Suprapubic skin (tissue), 4 donors: ENCODE results near the gene MYL4. TPM values are rescaled to one million over a fixed set of nuclear protein-coding genes. Genes with fewer than 3 reads are reported as not detected.
"Not testable (repeated sequence)": the region's sequence is repeated elsewhere in the genome, so short reads cannot be mapped to it uniquely, and the experiment has no call there.

Experiments
- DNase-seq, 2 donors: peaks; one replicate each; pipeline ENCODE4 v3.0.0-alpha.2; 2019; ENCODE audit warnings: low spot score in 2 of 2
- H3K27ac ChIP-seq: fragments of 200-600 bp; sonication (generic); one replicate; pipeline ENCODE4 v1.5.1; 2019
- H3K27me3 ChIP-seq: fragments of 200-600 bp; sonication (generic); one replicate; pipeline ENCODE4 v1.5.1; 2019
- H3K36me3 ChIP-seq: fragments of 200-600 bp; sonication (generic); one replicate; pipeline ENCODE4 v1.5.1; 2019
- H3K4me1 ChIP-seq: fragments of 200-600 bp; sonication (generic); one replicate; pipeline ENCODE4 v1.5.1; 2019
- H3K4me3 ChIP-seq: fragments of 200-600 bp; sonication (generic); one replicate; pipeline ENCODE4 v1.5.1; 2019; ENCODE audit warnings: mild to moderate bottlenecking
- H3K9me3 ChIP-seq: fragments of 200-600 bp; sonication (generic); one replicate; pipeline ENCODE4 v1.5.1; 2019
- EP300 ChIP-seq: sonication (generic); formaldehyde crosslinking; IDR thresholded peaks from one replicate; pipeline ENCODE4 v1.6.1; 2017; ENCODE audit warnings: antibody characterized with exemption
- POLR2A ChIP-seq, 2 donors: fragments of 450-650 bp; IDR thresholded peaks; one replicate each; pipeline ENCODE4 v1.6.1; 2017; ENCODE audit warnings: antibody characterized with exemption in 2 of 2, mild to moderate bottlenecking in 2 of 2, moderate library complexity in 2 of 2
- POLR2AphosphoS5 ChIP-seq, 3 donors: sonication (generic); formaldehyde crosslinking; IDR thresholded peaks; one replicate each; pipeline ENCODE4 v1.6.1; 2017; ENCODE audit warnings: antibody characterized with exemption in 3 of 3
- WGBS: methylation state at CpG from one replicate; pipeline ENCODE4 v1.1.5; 2018; 5-methylcytosine and 5-hydroxymethylcytosine counted together
- total RNA-seq, 4 donors: library from RNA; depleted of rRNA; stranded (reverse); fragments of >200 nt; gene quantifications; one replicate each; pipeline ENCODE4 v1.1.0, GENCODE V29; 2016
- TF ChIP-seq, protein P1 (sequence below), 2 donors: fragments of 200-600 bp in 1 of 2; fragments of 450-650 bp in 1 of 2; sonication (generic) in 1 of 2; IDR thresholded peaks; one replicate each; pipeline ENCODE4 v1.5.1; 2016 to 2019; ENCODE audit warnings: antibody characterized with exemption in 2 of 2, mild to moderate bottlenecking in 1 of 2, moderate library complexity in 1 of 2

The MYL4 gene
- total RNA-seq: not detected

- no peaks in the 10 kb centered on the region for H3K9me3 ChIP-seq
- TF ChIP-seq EP300 (no peak), POLR2AphosphoS5 (IDR thresholded peaks at IDR 0.05) (no peak), POLR2A (IDR thresholded peaks at IDR 0.05) (no peak)
- TF ChIP-seq, protein P1, sequence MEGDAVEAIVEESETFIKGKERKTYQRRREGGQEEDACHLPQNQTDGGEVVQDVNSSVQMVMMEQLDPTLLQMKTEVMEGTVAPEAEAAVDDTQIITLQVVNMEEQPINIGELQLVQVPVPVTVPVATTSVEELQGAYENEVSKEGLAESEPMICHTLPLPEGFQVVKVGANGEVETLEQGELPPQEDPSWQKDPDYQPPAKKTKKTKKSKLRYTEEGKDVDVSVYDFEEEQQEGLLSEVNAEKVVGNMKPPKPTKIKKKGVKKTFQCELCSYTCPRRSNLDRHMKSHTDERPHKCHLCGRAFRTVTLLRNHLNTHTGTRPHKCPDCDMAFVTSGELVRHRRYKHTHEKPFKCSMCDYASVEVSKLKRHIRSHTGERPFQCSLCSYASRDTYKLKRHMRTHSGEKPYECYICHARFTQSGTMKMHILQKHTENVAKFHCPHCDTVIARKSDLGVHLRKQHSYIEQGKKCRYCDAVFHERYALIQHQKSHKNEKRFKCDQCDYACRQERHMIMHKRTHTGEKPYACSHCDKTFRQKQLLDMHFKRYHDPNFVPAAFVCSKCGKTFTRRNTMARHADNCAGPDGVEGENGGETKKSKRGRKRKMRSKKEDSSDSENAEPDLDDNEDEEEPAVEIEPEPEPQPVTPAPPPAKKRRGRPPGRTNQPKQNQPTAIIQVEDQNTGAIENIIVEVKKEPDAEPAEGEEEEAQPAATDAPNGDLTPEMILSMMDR (IDR thresholded peaks at IDR 0.05): no peak
- DNase-seq: no peak
- no peak within 1 kb of the TSS for H3K4me3 ChIP-seq
- no peak within 1 kb of the TSS for H3K27ac ChIP-seq
- WGBS: 93% methylated on average over 5 of the region's 6 CpGs
- no peaks in the 10 kb centered on the region for H3K36me3 ChIP-seq
- no peaks in the 10 kb centered on the region for H3K27me3 ChIP-seq
- H3K4me1 ChIP-seq: peaks cover 18% of the 10 kb centered on the region
Observed at GRCh38 chr17:47208744-47209488, at the start of gene MYL4. Gene MYL4, plus strand, starts transcription at chr17:47209348. Its CDS starts 75 bp downstream, at chr17:47209423.

GRCh38 chr17:47162013-47162622 is 47.0 kb upstream of the MYL4 start:
- no peak overlapping the region for H3K27ac ChIP-seq
- no peaks in the 10 kb centered on the region for H3K9me3 ChIP-seq
- no peaks in the 10 kb centered on the region for H3K27me3 ChIP-seq
- H3K4me3 ChIP-seq: no peak overlapping the region
- DNase-seq: no peak
- TF ChIP-seq EP300: no peak
- H3K36me3 ChIP-seq: peaks cover 53% of the 10 kb centered on the region
- H3K4me1 ChIP-seq: no peaks in the 10 kb centered on the region
- WGBS: 70% methylated on average over 2 of the region's 2 CpGs

DNA sequence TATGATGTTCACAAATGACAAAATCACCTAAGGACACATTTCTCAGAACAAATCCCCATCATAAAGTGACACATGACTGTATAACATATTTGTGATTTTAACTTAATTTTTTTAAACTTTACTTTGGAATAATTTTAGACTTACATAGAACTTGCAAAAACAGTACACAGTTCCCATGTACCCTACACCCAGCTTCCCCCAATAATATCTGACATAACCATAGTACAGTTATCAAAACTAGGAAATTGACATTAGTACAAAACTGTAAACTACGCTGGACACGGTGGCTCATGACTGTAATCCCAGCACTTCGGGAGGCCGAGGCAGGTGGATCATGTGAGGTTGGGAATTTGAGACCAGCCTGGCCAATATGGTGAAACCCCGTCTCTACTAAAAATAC is 44.9 kb upstream of the MYL4 start:
- Histone ChIP-seq H3K9me3 (no peaks in the 10 kb centered on the region), H3K27ac (no peak overlapping the region), H3K4me3 (no peak overlapping the region), H3K4me1 (no peaks in the 10 kb centered on the region), H3K27me3 (no peaks in the 10 kb centered on the region), H3K36me3 (peaks cover 61% of the 10 kb centered on the region)
- TF ChIP-seq POLR2AphosphoS5 (IDR thresholded peaks at IDR 0.05): no peak
- no peak for TF ChIP-seq POLR2A (IDR thresholded peaks at IDR 0.05)
- TF ChIP-seq, protein P1 (IDR thresholded peaks at IDR 0.05): no peak
- no peak for TF ChIP-seq EP300
- WGBS: 97% methylated on average over 5 of the region's 5 CpGs
- DNase-seq: no peak

DNA sequence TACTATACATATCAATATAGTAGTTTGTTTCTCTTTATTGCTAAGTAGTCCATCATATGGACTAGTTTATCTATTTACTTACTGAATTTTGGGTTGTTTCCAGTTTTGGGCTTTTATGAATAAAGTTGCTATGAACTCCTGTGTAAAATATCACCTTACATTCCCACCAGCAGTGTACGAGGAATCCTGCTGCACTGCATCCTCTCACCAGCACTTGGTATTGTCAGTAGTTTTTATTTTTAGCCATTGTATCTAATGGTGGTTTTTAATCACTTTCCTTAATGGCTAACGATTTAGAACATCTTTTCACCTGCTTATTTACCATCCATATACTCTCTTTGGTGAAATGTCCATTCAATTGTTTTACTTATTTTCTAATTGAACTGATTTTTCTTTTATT is 44.0 kb upstream of the MYL4 start:
- no peak for TF ChIP-seq POLR2AphosphoS5 (IDR thresholded peaks at IDR 0.05)
- TF ChIP-seq, protein P1 (IDR thresholded peaks at IDR 0.05): no peak
- TF ChIP-seq EP300: no peak
- TF ChIP-seq POLR2A (IDR thresholded peaks at IDR 0.05): no peak
- Histone ChIP-seq H3K27ac (no peak overlapping the region), H3K36me3 (peaks cover 52% of the 10 kb centered on the region), H3K4me3 (no peak overlapping the region), H3K27me3 (no peaks in the 10 kb centered on the region), H3K9me3 (no peaks in the 10 kb centered on the region), H3K4me1 (no peaks in the 10 kb centered on the region)
- DNase-seq: no peak
- WGBS: 88% methylated on average over 2 of the region's 2 CpGs

DNA sequence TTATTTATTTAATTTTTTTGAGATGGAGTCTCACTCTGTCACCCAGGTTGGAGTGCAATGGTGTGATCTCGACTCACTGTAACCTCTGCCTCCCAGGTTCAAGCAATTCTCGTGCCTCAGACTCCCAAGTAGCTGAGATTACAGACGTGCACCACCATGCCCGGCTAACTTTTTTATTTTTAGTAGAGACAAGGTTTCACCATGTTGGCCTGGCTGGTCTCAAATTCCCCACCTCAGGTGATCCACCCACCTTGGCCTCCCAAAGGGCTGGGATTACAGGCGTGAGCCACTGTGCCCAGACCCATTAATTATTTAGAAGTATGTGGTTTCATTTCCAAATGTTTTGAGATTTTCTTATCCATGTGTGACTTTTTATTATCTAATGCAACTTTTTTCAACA is 42.3 kb upstream of the MYL4 start:
- H3K9me3 ChIP-seq, H3K4me3 ChIP-seq, H3K27ac ChIP-seq, H3K4me1 ChIP-seq, H3K27me3 ChIP-seq, DNase-seq: not testable (repeated sequence)
- 94% methylated on average over 5 of the region's 5 CpGs for WGBS
- peaks cover 46% of the 10 kb centered on the region for H3K36me3 ChIP-seq

GRCh38 chr17:47168896-47169295 is 40.3 kb upstream of the MYL4 start:
- not testable (repeated sequence) for H3K27ac ChIP-seq, H3K4me3 ChIP-seq, H3K27me3 ChIP-seq, H3K4me1 ChIP-seq, DNase-seq, H3K9me3 ChIP-seq
- WGBS: 91% methylated on average over 4 of the region's 4 CpGs
- H3K36me3 ChIP-seq: peaks cover 43% of the 10 kb centered on the region
